ENCODE results near the gene ACTRT1. TPM values are rescaled to one million over a fixed set of nuclear protein-coding genes. Genes with fewer than 3 reads are reported as not detected.

Gene ACTRT1
- polyA plus RNA-seq (2012; ENCODE audit: missing spikeins) = not detected

DNA sequence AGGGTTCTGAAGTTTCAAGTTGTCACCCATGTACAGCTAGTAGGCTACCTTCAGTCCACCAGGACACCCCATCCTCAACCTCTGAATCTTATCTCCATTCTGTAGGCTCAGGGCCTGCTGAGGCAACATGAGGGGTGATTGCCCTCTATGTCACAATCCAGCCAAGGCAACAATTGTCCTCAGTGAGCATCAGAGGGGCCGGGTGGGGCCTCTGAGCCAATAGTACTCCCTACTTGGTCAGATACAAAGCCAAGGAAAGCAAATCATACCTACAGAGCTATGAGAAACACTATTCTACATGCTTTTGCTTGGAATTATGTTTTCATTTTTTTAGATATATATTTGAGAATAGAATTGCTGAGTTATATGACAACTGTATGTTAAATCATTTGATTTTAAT lies at the start of gene ACTRT1:
ACTRT1 (minus strand) TSS at position 101 of the 400 bp plus-strand sequence. CDS start 197 bp downstream, outside the sequence.
- TF ChIP-seq POLR2A (IDR thresholded peaks at IDR 0.05; ENCODE audit: low read depth, low read length) = no peak
- no peak for TF ChIP-seq TAF1 (IDR thresholded peaks at IDR 0.05; ENCODE audit: borderline replicate concordance, low read depth, low read length)
- TF ChIP-seq POLR2AphosphoS5 (IDR thresholded peaks at IDR 0.05; ENCODE audit: low read depth, low read length) = no peak
- no peak for FAIRE-seq
- DNase-seq (ENCODE audit: insufficient read length) = no peak

- DNase-seq (ENCODE audit: insufficient read length) (no peak), FAIRE-seq (no peak)
- TF ChIP-seq POLR2A (IDR thresholded peaks at IDR 0.05; ENCODE audit: low read depth, low read length) (no peak), TAF1 (IDR thresholded peaks at IDR 0.05; ENCODE audit: borderline replicate concordance, low read depth, low read length) (no peak), POLR2AphosphoS5 (IDR thresholded peaks at IDR 0.05; ENCODE audit: low read depth, low read length) (no peak)
These were observed 26.3 kb upstream of the ACTRT1 start for GRCh38 chrX:128078545-128078944.

GRCh38 chrX:128057421-128057820 lies 5.2 kb upstream of the ACTRT1 start:
- DNase-seq (ENCODE audit: insufficient read length) = no peak
- FAIRE-seq = no peak
- TF ChIP-seq TAF1 (IDR thresholded peaks at IDR 0.05; ENCODE audit: borderline replicate concordance, low read depth, low read length) = no peak
- no peak for TF ChIP-seq POLR2A (IDR thresholded peaks at IDR 0.05; ENCODE audit: low read depth, low read length)
- TF ChIP-seq POLR2AphosphoS5 (IDR thresholded peaks at IDR 0.05; ENCODE audit: low read depth, low read length) = no peak

- no peak for FAIRE-seq
- no peak for TF ChIP-seq POLR2A (IDR thresholded peaks at IDR 0.05; ENCODE audit: low read depth, low read length)
- no peak for TF ChIP-seq TAF1 (IDR thresholded peaks at IDR 0.05; ENCODE audit: borderline replicate concordance, low read depth, low read length)
- no peak for TF ChIP-seq POLR2AphosphoS5 (IDR thresholded peaks at IDR 0.05; ENCODE audit: low read depth, low read length)
These were observed 677 bp downstream of the ACTRT1 start for GRCh38 chrX:128051526-128051925.

DNA sequence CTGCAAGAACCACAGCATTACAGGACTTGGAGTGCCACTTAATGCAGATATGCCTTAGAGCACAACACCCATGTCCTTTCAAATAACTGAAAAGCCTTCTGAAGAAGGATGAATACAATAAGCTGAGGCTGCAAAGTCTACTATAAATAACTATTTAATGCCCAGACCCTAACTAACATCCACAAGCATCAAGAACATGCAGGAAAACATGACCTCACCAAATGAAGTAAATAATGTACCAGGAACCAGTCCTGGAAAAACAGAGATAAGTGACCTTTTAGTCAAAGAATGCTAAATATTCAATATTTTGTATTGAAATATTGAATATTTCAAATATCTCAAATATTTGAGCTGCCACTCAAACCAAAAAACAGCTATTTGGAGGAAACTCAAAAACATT lies 16.9 kb downstream of the ACTRT1 start:
- no peak for TF ChIP-seq POLR2AphosphoS5 (IDR thresholded peaks at IDR 0.05; ENCODE audit: low read depth, low read length)
- no peak for TF ChIP-seq TAF1 (IDR thresholded peaks at IDR 0.05; ENCODE audit: borderline replicate concordance, low read depth, low read length)
- no peak for TF ChIP-seq POLR2A (IDR thresholded peaks at IDR 0.05; ENCODE audit: low read depth, low read length)
- FAIRE-seq = no peak
- DNase-seq (ENCODE audit: insufficient read length) = no peak

More at GRCh38 chrX:128051526-128051925, 677 bp downstream of the ACTRT1 start:
- no peak for DNase-seq (ENCODE audit: insufficient read length)

DNA sequence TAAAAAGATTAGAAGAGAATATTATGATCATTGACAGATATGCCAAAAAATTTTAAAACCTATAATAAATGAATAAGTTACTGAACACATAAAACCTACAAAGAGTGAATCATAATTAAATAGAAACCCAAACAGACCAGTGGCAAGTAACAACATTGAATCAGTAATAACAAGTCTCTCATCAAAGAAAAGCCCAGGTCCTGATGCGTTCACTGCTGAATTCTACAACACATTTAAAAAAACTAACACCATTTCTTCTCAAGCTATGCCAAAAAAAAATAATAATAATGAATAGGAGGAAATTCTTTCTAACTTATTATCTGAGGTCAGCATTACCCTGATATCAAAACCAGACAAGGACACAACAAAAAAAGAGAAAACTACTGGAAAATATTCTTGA lies 30.6 kb downstream of the ACTRT1 start:
- no peak for FAIRE-seq
- no peak for TF ChIP-seq TAF1 (IDR thresholded peaks at IDR 0.05; ENCODE audit: borderline replicate concordance, low read depth, low read length)
- no peak for TF ChIP-seq POLR2AphosphoS5 (IDR thresholded peaks at IDR 0.05; ENCODE audit: low read depth, low read length)
- no peak for TF ChIP-seq POLR2A (IDR thresholded peaks at IDR 0.05; ENCODE audit: low read depth, low read length)
- DNase-seq (ENCODE audit: insufficient read length) = no peak

- DNase-seq (ENCODE audit: insufficient read length) (no peak), FAIRE-seq (no peak)
- TF ChIP-seq POLR2A (IDR thresholded peaks at IDR 0.05; ENCODE audit: low read depth, low read length) (no peak), POLR2AphosphoS5 (IDR thresholded peaks at IDR 0.05; ENCODE audit: low read depth, low read length) (no peak), TAF1 (IDR thresholded peaks at IDR 0.05; ENCODE audit: borderline replicate concordance, low read depth, low read length) (no peak)
These were observed 31.5 kb downstream of the ACTRT1 start for GRCh38 chrX:128020701-128021100.

DNA sequence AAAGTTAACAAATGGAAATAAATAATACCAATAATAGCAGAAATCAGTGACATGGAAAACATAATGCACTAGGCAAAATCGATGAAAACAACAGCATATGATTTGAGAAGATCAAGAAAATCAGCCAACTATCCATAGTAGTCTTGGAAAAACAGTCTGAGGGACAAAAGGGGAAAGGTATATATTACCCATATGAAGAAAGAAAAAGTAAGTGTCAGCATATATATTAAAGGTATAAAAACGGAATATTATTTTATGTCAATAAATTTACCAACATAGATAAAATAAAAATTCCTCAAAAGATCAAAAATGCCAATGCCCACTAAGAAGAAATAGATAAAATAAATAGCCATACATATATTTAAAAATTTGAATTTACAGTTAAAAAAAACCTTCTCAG lies 33.0 kb downstream of the ACTRT1 start:
- no peak for TF ChIP-seq POLR2A (IDR thresholded peaks at IDR 0.05; ENCODE audit: low read depth, low read length)
- no peak for TF ChIP-seq POLR2AphosphoS5 (IDR thresholded peaks at IDR 0.05; ENCODE audit: low read depth, low read length)
- no peak for TF ChIP-seq TAF1 (IDR thresholded peaks at IDR 0.05; ENCODE audit: borderline replicate concordance, low read depth, low read length)
- DNase-seq (ENCODE audit: insufficient read length) (no peak), FAIRE-seq (no peak)

- FAIRE-seq (no peak), DNase-seq (ENCODE audit: insufficient read length) (no peak)
- TF ChIP-seq TAF1 (IDR thresholded peaks at IDR 0.05; ENCODE audit: borderline replicate concordance, low read depth, low read length) (no peak), POLR2A (IDR thresholded peaks at IDR 0.05; ENCODE audit: low read depth, low read length) (no peak), POLR2AphosphoS5 (IDR thresholded peaks at IDR 0.05; ENCODE audit: low read depth, low read length) (no peak)
These were observed 40.2 kb downstream of the ACTRT1 start for GRCh38 chrX:128012015-128012414.

GRCh38 chrX:128007882-128008281 lies 44.3 kb downstream of the ACTRT1 start:
- no peak for TF ChIP-seq TAF1 (IDR thresholded peaks at IDR 0.05; ENCODE audit: borderline replicate concordance, low read depth, low read length)
- no peak for TF ChIP-seq POLR2A (IDR thresholded peaks at IDR 0.05; ENCODE audit: low read depth, low read length)
- FAIRE-seq = no peak
- DNase-seq (ENCODE audit: insufficient read length) = no peak
